Measurements from ENCODE around the gene ATXN1.

ATXN1 gene

DNA sequence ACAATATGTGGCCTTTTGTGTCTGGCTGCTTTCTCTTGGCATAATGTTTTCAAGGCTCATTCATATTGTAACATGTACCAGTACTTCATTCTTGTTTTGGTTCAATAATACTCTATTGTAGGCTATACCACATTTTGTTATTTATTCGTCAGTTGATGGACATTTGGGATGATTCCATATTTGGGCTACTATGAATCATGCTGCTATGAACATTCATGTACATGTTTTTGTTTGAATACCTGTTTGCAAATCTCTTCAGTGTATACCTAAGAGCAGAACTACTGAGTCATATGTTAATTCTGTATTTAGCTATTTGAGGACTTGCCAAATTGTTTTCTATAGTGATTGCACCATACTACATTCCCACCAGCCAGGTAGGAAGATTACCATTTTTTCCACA, 263.0 kb downstream of the ATXN1 start:
- DNase-seq (ENCODE audit: low spot score) = no peak

DNA sequence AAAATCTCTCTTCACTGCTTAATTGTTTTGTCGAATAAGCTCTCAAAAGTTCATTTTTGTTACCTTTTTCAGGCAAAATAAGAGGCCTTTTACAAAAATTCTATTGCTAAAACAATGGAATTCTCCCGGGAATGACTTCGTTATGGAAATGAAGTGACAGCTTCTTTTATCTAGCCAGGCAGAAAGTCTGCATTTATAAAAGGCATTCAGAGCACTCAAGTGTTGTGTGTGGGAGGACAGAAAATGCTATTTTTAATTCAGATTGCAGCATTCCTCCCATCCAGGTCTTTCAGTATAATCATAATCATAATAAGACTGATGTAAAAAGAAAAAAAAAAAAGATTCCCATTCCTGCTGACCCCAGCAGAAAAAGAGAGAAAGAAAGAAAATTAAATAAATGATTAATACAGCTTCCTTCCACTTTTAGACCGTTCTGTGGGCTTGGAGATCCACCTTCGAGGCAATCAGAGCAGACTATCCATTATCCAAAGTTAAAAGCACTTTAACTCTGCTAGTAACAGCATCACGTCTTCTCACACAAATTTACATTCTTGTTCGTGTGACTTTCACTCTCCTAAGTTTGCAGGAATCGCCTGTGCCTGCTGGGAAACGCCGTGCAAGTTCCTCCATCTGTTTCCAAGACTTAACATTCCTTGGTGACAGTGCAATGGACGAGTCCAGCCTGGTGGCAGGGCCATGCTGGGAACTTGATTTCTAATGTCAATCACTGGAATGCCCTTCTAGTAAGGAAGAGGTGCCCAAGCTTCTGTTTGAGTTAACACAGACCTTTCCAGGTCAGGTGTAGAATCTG, 264.1 kb downstream of the ATXN1 start:
- DNase-seq (ENCODE audit: low spot score) = no peak

DNA sequence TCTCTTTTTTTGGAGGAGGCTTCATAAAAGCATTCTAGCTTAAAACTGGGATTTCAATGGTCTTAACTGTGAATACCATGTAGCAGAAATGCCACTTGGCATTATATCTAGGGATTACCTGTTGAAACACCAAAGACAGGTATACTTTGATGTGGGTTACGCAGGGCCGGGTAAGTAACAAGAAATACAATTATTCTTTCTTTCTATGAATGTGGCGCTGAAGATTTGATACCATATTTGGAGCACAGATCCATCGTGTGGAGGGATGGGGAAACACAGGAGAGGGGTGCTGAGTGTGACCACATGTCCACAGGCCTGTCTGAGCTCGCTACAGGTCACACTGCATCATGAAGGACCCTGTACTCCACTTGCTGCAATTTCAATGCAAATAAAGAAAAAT, 265.1 kb downstream of the ATXN1 start:
- no peak for DNase-seq (ENCODE audit: low spot score)

DNA sequence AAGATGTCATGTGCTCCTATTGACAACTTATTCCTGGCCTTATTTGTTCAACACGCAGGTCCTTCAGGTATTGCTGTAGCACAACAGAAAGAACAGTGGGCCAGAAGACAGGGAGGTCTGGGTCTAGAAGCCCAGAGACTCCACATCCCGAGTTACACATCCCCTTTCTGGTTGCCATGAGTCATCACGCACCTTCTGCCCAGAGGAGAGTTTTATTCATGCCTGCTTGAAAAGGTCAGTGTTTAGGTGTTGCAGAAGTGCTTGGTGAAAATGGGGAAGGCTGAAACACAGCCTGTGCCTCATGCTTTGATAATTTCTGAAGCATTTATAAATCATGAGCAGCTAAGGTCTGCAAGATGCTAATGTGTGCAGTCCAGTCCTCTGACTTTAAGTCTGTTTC, 266.5 kb downstream of the ATXN1 start:
- no peak for DNase-seq (ENCODE audit: low spot score)

DNA sequence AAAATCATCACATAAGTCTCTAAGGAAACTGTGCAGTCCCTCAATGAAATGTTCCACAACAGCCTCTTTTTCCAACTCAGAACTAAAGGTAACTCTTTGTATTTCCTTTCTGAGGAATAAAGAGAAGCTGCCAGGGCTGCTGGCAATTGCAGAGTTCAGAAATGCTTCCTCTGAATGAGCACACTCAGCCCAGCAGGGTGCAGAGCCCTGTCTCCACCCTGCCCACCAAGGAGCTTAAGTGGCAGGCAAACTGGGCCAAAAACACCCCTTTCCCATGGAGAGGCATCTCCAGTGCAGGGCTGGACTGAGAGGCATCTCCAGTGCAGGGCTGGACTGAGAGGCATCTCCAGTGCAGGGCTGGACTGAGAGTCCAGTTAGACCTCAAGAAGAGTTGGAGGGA, 267.5 kb downstream of the ATXN1 start:
- DNase-seq (ENCODE audit: low spot score) = no peak

DNA sequence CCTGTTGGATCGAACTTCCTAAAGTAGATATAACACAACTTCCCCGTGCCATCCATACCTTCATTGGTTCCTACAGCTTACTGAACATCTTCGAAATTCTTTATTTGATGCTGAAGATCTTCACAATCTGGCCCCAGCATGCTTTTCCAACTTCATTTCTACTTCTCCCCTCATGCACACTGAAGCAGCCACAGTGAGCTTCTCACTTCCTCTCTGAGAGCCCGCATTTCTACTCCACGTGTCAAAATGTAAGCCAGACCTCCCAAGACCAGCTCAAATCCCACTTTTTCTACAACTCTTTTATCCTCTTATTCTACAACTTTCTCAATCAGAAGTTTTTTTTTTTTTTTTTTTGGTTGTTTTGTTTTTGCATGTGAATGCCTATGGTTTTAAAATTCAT, 268.1 kb downstream of the ATXN1 start:
- DNase-seq (ENCODE audit: low spot score) = no peak

DNA sequence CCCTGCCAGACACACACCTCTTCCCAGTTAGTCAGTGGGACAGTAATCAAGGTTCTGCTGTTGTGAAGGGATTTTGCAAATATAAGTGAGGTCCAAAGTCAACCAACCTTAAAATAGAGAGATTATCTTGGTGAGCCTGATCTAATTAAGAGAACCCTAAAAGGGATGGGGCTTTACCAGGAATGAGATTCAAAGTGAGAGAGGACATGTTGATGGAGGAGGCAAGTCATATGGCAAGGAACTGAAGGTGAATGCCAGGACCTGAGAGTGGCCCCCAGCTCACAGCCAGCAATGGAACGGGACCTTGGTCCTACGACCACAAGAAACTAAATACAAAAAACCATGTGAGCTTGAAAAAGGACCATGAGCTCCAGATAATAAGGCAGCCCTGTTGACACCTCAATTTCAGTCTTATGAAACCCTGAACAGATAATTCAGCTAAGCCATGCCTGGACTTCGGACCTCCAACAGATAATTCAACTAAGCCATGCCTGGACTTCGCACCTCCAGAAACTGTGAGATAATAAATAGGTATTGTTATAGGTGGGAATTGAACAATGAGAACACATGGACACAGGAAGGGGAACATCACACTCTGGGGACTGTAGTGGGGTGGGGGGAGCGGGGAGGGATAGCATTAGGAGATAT, 269.5 kb downstream of the ATXN1 start:
- DNase-seq (ENCODE audit: low spot score) = no peak

DNA sequence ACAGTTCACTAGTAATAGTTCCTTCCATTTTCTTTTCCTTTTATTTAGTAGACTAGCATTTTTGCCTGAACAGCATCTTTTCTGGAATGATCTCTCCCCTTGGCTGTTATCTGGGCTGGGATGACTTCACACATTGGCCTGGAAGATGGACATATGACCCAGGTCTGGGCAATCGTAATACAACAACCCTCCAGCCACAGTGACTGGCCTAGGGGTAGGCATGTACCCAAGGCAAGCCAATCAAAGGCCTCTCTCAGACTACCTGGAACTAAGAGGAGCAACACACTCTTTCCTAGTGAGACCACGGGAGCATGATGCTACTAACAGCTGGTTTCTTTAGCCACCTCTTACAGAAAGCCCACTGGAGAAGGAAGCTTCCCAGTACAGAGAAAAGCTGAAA, 270.6 kb downstream of the ATXN1 start:
- no peak for DNase-seq (ENCODE audit: low spot score)

DNA sequence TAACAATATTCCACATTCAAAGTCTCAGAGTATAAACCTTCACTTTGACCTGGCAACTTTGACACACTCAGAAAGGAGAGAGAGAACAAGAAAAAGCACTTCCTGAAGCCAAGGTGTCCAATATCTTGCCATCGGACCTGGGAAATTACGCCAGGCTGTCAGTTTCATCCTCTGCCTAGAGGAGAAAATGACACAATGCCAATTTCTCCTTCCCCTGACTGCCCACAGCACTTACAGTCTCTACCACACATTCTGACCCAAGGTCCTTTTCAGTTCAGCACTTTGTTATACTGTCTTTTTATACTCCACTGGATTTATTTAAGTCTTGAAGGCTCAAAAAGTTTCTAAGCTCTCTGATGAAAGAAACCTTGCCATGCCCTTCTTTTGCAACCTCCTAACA, 272.4 kb downstream of the ATXN1 start:
- DNase-seq (ENCODE audit: low spot score) = no peak

DNA sequence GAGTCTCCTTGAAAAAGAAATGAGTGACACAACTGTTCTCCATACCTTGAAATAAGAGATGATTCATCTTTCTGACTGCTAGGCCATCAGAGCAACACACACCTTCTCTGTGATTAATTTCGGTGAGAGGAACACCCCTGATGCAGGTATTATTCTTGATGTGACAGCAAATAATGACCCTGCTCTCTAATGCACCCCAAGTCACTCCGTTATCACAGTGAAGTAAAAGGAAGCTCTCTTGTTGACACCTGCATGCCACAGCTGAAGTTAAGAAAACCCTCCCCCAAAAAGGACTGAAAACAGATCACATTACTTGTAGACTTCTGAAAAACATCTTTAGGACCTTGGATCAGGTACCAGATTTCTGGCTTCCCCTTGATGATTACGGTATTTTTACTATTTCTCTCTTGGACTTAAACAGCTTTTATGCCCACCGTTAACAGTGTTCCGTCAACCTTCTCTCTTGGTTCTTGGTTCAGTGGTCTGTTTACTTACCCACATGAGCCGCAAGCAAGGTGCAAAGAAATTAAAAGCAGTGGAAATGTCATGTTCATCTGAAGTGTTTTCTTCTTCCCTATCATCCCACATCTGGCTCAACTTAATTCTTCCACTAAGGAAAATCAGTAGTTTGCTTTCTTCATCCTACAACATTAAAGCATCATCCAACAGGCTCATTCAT, 273.1 kb downstream of the ATXN1 start:
- DNase-seq (ENCODE audit: low spot score) = no peak

DNA sequence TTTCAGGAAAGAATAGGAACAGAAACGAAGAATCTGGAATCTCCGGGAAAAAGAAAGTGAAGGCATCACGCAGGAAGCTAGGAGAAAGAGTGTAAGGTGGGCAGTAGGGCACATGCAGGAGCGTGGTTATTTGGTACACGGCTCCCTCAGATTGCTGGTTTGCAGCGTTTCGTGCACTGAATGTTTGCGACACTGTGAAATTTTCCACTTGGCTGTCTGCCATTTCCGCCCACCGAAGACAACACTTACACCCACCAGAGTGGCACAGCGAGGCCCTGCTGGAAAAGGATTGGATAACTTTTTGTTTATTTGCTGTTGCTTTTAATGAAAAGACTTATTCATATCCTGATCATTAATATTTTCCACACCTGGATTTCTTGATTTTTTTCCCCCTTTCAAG, 274.6 kb downstream of the ATXN1 start:
- DNase-seq (ENCODE audit: low spot score) = no peak

DNA sequence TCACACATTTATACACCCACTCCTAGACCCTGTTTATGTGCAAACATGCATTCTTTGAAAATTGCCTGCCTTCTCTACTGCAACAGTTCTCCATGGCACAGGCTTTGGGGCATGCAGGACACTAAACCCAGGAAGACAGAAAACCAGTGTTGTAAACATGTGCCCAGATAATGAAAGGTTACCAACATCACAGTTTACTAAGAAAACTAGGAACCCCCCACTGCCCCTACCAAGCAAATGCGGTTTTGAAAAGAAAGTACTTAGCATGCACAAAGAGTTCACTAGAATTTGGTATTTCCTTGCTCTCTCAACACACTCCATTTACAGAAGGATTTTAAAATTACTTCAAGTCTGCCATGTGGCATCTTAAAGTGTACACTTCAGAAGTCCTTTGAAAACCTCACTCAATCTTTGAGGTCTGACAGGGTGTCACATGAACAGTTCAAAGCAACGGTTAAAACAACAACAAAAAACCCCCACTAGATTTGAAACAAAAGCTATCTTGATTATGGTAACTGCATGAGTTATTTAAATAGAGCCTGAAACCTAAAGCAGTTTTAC, 277.9 kb downstream of the ATXN1 start:
- no peak for DNase-seq (ENCODE audit: low spot score)

DNA sequence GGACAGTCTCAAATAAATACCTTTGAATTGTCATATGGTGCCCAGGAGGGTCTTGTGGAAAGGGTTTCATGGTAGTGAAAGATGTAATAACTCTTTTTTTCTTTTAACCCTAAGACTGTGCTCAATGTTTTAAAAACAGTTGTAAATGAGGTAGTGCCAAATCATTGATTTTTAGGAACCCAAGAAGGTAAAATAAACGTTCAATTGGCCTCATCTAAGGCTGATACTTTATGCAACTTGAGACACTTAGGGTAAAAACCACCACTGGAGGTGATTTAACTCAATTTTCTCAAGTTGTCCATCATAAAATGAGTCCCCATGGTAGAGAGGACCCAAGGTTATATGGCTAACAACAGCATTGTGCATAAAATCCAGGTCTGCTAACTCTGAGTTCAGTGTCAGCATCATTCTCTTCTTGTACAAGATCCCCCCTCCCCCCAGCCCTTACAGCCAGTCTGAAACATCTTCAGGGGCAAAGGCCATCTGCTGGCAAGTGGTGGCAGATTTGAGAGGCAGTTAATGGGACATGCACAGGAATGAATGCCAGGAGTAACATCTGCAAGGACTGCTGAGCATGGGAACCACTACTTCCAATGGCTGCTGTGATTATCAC, 278.5 kb downstream of the ATXN1 start:
- DNase-seq (ENCODE audit: low spot score) = no peak

DNA sequence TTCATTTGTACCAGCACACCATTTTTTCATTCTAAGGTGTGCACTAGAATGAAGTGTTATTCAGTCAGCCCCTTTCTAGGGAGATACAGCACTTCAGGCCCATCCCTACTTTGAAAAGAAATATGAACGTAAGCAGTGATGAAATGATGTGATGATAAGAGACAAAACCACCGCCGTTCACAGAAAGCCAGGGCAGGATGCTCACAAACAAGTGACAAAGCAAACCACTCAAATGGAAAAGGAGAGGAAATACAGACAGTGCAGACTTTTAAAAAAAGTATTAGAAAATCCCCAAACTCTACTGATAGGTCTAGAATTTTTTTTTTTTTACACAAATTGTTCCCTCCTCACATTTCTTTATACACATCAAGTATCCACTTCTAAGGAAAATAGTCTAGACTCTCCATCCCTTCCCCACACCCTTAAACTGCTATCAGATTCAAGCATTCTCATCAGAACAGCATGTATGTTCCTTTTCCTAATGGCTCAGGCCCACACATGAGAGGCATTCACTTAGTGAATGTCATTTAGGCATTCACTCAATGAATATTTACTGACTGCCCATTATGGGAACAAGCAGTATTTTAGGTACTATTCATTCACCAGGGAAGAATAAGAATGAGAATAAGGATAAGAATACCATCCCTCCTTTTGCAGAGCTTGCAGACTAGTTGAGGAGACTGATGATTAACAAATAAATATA, 279.4 kb downstream of the ATXN1 start:
- DNase-seq (ENCODE audit: low spot score) = no peak

DNA sequence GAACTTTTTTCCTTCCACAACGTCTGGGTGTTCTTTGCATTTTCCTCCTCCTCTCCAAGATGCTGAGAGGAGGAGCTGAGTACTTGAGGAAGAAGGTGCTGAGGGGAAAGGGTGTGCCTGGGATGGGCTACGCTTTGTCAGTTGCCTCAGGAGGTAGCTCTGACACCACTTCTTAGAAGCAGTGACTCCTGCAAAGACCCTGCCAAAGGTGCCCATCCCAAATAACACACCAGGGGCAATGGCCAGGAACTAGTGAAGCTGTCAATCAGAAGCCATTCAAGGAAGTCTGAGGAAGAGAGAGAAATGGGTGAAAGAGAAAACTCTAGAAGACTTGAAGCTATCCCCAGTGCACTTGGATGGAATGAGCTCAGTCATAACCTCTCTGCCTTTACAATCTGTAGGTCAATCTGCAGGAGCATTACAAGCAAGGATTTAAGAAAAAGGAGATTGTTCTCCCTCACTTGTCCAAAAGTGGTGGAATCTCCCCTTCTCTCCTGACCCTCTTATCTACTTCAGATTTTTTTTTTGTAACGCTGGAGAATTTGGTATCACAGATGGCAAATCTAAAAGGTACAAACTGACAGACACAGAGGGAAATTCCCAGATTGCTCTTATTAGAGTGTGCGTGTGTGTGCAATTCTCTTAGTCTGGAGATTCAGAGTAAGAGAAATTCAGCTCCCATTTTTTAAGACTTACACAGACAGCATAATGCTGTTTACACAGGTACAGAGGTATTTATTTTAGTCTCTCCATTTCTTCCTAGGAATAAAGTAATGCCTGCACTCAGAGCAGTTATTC, 280.3 kb downstream of the ATXN1 start:
- no peak for DNase-seq (ENCODE audit: low spot score)

DNA sequence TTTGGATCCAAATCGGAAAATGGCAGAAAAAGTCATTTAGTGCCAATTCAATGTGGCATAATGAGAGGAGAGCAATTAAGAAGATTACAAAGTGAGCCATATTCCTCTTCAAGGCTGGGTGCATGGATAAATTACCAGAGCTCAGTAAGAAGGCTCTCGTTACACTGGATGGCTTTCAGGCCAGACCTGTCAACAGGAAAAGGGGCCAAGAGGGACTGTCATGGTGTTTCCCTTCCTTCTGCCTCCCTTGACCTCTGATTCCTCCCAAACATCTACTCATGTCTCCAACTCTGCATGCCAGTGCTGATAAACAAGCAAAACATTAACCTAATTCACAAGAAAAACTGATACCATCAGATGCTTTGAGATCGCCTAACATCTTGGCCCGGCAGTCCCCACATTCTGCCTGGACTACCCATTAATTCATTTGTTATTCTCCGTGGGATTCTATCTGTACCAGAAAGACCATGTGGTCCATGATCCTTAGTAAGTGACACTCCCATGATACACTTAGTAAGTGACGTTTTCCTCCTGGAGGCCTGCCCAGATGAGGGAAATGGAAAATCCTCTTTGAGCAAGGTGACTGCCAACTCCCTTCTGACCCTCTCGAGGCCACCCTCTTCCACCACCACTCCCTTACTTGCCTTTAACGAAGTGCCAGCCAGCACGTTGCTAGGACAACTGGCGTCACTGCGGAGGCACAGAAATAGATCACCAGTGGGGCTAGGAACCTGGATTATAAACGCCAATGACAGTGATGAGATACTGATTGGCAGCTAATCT, 283.7 kb downstream of the ATXN1 start:
- no peak for DNase-seq (ENCODE audit: low spot score)

DNA sequence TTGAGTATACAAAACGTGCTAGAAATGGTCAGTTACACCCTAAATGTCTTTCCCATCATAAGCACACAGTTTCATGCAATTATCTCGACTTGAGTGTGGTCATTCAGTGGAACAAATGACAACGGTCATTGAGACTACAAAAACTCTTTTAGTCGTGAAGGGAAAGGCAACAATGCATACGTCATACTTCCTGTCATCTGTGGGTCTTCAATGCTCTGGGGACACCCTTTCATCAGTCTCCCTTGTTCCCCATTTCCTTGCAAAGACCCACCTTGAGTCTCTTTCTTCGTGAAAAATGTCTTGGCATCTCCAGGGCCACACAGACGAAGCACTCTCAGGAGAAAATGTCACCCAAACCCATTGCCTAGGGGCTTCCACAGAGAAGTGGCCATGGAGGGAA, 284.4 kb downstream of the ATXN1 start:
- no peak for DNase-seq (ENCODE audit: low spot score)

DNA sequence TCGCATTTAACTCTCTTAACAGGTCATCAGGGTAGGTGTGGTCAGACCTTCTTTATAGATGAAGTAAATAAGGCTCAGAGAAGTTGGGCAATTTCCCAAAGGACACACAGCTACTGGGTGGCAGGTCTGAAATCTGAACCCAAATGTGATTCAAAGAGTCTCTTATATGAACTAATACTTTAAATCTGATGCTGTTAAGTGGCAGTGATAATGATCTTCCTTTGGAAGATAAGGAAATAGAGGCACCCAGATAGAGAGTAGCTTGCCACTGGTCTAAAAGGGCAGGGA, 285.8 kb downstream of the ATXN1 start:
- DNase-seq (ENCODE audit: low spot score) = no peak

DNA sequence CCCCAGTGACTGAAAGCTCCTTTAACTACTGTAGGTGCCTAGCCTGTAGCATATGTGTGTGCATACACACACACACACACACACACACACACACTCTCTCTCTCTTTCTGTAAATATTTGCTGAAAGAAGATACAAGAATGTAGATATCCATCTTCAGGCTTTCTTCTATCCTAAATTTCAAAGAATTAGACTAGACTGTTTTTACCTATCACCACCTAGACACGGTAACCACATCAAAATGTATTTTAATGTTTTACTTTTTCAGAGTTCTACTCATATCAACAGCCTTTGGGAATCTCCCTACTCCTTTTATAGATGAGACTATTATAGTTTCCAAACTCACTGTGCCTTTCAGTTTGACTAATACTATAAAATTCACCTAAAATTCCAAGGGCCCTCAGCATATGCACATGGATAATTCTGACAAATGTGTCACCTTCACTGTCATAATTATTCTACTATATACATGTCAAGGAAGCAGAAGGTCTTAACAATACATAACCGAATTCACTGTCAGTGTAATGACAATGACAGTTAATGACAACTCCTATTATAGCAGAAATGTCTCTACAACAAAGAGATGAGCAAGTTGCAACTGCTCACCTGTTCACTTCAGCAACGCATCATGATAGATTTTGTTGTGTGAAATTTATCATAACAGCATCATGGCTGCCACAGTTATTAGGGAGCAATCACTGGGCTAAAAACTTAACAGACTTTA, 286.3 kb downstream of the ATXN1 start:
- DNase-seq (ENCODE audit: low spot score) = no peak
